DND-41 (cell line): Measurements from ENCODE around the gene ANKRD12.

Experiments
- ATAC-seq: fragments of 200-7000 bp; cut with Tn5 transposase; 3 replicates; pipeline ENCODE4 v1.9.1; 2021; ENCODE audit warnings: low read depth; ENCODE audit not compliant: insufficient read depth
- DNase-seq: peaks from one replicate; pipeline ENCODE4 v3.0.0-alpha.2; 2020
- H2AFZ ChIP-seq: 2 replicates; pipeline ENCODE4 v1.6.0; 2012; ENCODE audit warnings: low read depth, low read length
- H3K27ac ChIP-seq: 2 replicates; pipeline ENCODE4 v1.5.1; 2012; ENCODE audit warnings: low read length, inconsistent platforms
- H3K27me3 ChIP-seq: fragments of 200-600 bp; sonication (generic); 2 replicates; pipeline ENCODE4 v1.6.0; 2012; ENCODE audit warnings: low read length, mild to moderate bottlenecking, inconsistent platforms; ENCODE audit not compliant: insufficient read depth, poor library complexity
- H3K36me3 ChIP-seq: 2 replicates; pipeline ENCODE4 v1.5.1; 2012; ENCODE audit warnings: low read length, inconsistent platforms; ENCODE audit not compliant: insufficient read depth
- H3K4me1 ChIP-seq: 2 replicates; pipeline ENCODE4 v1.5.1; 2012; ENCODE audit warnings: mild to moderate bottlenecking, low read length; ENCODE audit not compliant: insufficient read depth
- H3K4me2 ChIP-seq: 2 replicates; pipeline ENCODE4 v1.6.0; 2012; ENCODE audit warnings: mild to moderate bottlenecking, moderate library complexity, low read length, inconsistent platforms; ENCODE audit not compliant: insufficient read depth
- H3K4me3 ChIP-seq, 2 experiments: fragments of 200-600 bp in 1 of 2; shearing (Covaris generic) in 1 of 2; 2 replicates each; pipeline ENCODE4 v1.5.1; 2012 to 2016; ENCODE audit warnings: inconsistent platforms in 2 of 2, low read length in 2 of 2, mild to moderate bottlenecking in 2 of 2, low read depth in 1 of 2, moderate library complexity in 1 of 2
- H3K79me2 ChIP-seq: 2 replicates; pipeline ENCODE4 v1.6.0; 2012; ENCODE audit warnings: low read length, inconsistent platforms; ENCODE audit not compliant: insufficient read depth
- H3K9ac ChIP-seq: 2 replicates; pipeline ENCODE4 v1.6.0; 2012; ENCODE audit warnings: low read depth, mild to moderate bottlenecking, inconsistent platforms, low read length, moderate library complexity
- H3K9me3 ChIP-seq: 2 replicates; pipeline ENCODE4 v1.5.1; 2012; ENCODE audit warnings: low read length, moderate library complexity, mild to moderate bottlenecking, inconsistent platforms; ENCODE audit not compliant: insufficient read depth, severe bottlenecking
- H4K20me1 ChIP-seq: 2 replicates; pipeline ENCODE4 v1.6.0; 2012; ENCODE audit warnings: low read length; ENCODE audit not compliant: insufficient read depth
- CTCF ChIP-seq: IDR thresholded peaks from 2 replicates; pipeline ENCODE4 v1.5.1; 2012; ENCODE audit warnings: borderline replicate concordance, low read length, moderate library complexity, mild to moderate bottlenecking; ENCODE audit not compliant: poor library complexity, severe bottlenecking; ENCODE audit errors: extremely low read depth
- EZH2 ChIP-seq: IDR thresholded peaks from 3 replicates; pipeline ENCODE4 v1.6.1; 2012; ENCODE audit warnings: borderline replicate concordance, low read depth, mild to moderate bottlenecking, moderate library complexity, low read length, inconsistent platforms; ENCODE audit not compliant: severe bottlenecking

The ANKRD12 gene

GRCh38 chr18:9120796-9121195, 15.8 kb upstream of the ANKRD12 start:
- no peak overlapping the region for H3K9ac ChIP-seq
- peaks cover 78% of the 10 kb centered on the region for H3K79me2 ChIP-seq
- no peak overlapping the region for H3K4me3 ChIP-seq
- peak; percentile 58; the same call in 2 of the 3 replicates for ATAC-seq
- peaks cover 74% of the 10 kb centered on the region for H3K36me3 ChIP-seq
- 0 out of 2 replicates have a peak, but pooled peaks cover 2% of the 10 kb centered on the region for H3K4me1 ChIP-seq
- H3K27me3 ChIP-seq: no peaks in the 10 kb centered on the region
- peaks cover 28% of the 10 kb centered on the region; the same call in 1 of the 2 replicates for H4K20me1 ChIP-seq
- no peak overlapping the region for H2AFZ ChIP-seq
- no peak for DNase-seq
- no peak overlapping the region for H3K27ac ChIP-seq
- H3K4me2 ChIP-seq: no peak overlapping the region
- no peak for TF ChIP-seq CTCF
- TF ChIP-seq EZH2: no peak
- H3K9me3 ChIP-seq: no peaks in the 10 kb centered on the region

GRCh38 chr18:9123520-9123919, 13.1 kb upstream of the ANKRD12 start:
- no peak overlapping the region for H2AFZ ChIP-seq
- no peak overlapping the region for H3K4me2 ChIP-seq
- H3K9ac ChIP-seq: no peak overlapping the region
- peaks cover 14% of the 10 kb centered on the region; the same call in 1 of the 2 replicates for H4K20me1 ChIP-seq
- no peak for DNase-seq
- H3K36me3 ChIP-seq: peaks cover 87% of the 10 kb centered on the region
- ATAC-seq: no peak
- H3K4me1 ChIP-seq: no peaks in the 10 kb centered on the region
- no peaks in the 10 kb centered on the region for H3K27me3 ChIP-seq
- no peak overlapping the region for H3K4me3 ChIP-seq
- H3K79me2 ChIP-seq: peaks cover 61% of the 10 kb centered on the region
- H3K27ac ChIP-seq: no peak overlapping the region
- H3K9me3 ChIP-seq: no peaks in the 10 kb centered on the region
- TF ChIP-seq EZH2 (no peak), CTCF (no peak)

- Histone ChIP-seq H3K9ac (no peak overlapping the region), H3K4me1 (no peaks in the 10 kb centered on the region), H3K79me2 (peaks cover 54% of the 10 kb centered on the region), H4K20me1 (peaks cover 14% of the 10 kb centered on the region; the same call in 1 of the 2 replicates), H3K4me3 (no peak overlapping the region), H3K4me2 (no peak overlapping the region), H3K27me3 (no peaks in the 10 kb centered on the region), H3K27ac (no peak overlapping the region), H3K36me3 (peaks cover 88% of the 10 kb centered on the region), H2AFZ (no peak overlapping the region), H3K9me3 (no peaks in the 10 kb centered on the region)
- no peak for DNase-seq
- ATAC-seq: no peak
- no peak for TF ChIP-seq EZH2
- no peak for TF ChIP-seq CTCF
Observed at GRCh38 chr18:9124824-9125223, 11.8 kb upstream of the ANKRD12 start.

GRCh38 chr18:9126337-9126736, 10.2 kb upstream of the ANKRD12 start:
- Histone ChIP-seq H3K36me3 (peaks cover 88% of the 10 kb centered on the region), H3K27me3 (no peaks in the 10 kb centered on the region), H3K4me3 (no peak overlapping the region), H3K4me2 (no peak overlapping the region), H3K79me2 (peaks cover 38% of the 10 kb centered on the region), H3K27ac (no peak overlapping the region), H3K9me3 (no peaks in the 10 kb centered on the region), H4K20me1 (peaks cover 10% of the 10 kb centered on the region; the same call in 1 of the 2 replicates), H3K4me1 (no peaks in the 10 kb centered on the region), H3K9ac (no peak overlapping the region), H2AFZ (no peak overlapping the region)
- no peak for DNase-seq
- TF ChIP-seq CTCF (no peak), EZH2 (no peak)
- ATAC-seq: no peak
